Urinary bladder (tissue), 4 donors: Measurements from ENCODE around the gene FCER2. TPM values are rescaled to one million over a fixed set of nuclear protein-coding genes. Genes with fewer than 3 reads are reported as not detected.
"Not testable (repeated sequence)": the region's sequence is repeated elsewhere in the genome, so short reads cannot be mapped to it uniquely, and the experiment has no call there.

Experiments
- DNase-seq: peaks from one replicate; pipeline ENCODE4 v3.0.0-alpha.2; 2015; ENCODE audit errors: extremely low spot score
- H3K27ac ChIP-seq: one replicate; pipeline ENCODE4 v1.5.1; 2013; ENCODE audit warnings: low read depth, mild to moderate bottlenecking, moderate library complexity
- H3K36me3 ChIP-seq: one replicate; pipeline ENCODE4 v1.6.1; 2013; ENCODE audit warnings: mild to moderate bottlenecking, moderate library complexity; ENCODE audit not compliant: insufficient read depth
- H3K4me1 ChIP-seq: one replicate; pipeline ENCODE4 v1.6.1; 2013; ENCODE audit warnings: mild to moderate bottlenecking, moderate library complexity; ENCODE audit not compliant: insufficient read depth
- H3K4me3 ChIP-seq: one replicate; pipeline ENCODE4 v1.5.1; 2013; ENCODE audit warnings: low read depth, low read length
- WGBS: extraction: QIAGEN DNeasy Blood & Tissue Kit; methylation state at CpG from one replicate; pipeline ENCODE4 v1.1.7; 2013; 5-methylcytosine and 5-hydroxymethylcytosine counted together
- polyA plus RNA-seq: library from polyadenylated mRNA; stranded (reverse); fragments of 200-250 nt; gene quantifications from one replicate; pipeline ENCODE4 v1.2.3, GENCODE V29; 2013
- total RNA-seq: library from RNA; depleted of rRNA; stranded (reverse); fragments of >200 nt; gene quantifications from one replicate; pipeline ENCODE4 v1.2.3, GENCODE V29; 2014
- donor health status: healthy with polysubstance abuse.
- donor health status: healthy.

Gene FCER2
- total and polyA plus RNA-seq, 2 donors, result 0.21 to 0.90 TPM

DNA sequence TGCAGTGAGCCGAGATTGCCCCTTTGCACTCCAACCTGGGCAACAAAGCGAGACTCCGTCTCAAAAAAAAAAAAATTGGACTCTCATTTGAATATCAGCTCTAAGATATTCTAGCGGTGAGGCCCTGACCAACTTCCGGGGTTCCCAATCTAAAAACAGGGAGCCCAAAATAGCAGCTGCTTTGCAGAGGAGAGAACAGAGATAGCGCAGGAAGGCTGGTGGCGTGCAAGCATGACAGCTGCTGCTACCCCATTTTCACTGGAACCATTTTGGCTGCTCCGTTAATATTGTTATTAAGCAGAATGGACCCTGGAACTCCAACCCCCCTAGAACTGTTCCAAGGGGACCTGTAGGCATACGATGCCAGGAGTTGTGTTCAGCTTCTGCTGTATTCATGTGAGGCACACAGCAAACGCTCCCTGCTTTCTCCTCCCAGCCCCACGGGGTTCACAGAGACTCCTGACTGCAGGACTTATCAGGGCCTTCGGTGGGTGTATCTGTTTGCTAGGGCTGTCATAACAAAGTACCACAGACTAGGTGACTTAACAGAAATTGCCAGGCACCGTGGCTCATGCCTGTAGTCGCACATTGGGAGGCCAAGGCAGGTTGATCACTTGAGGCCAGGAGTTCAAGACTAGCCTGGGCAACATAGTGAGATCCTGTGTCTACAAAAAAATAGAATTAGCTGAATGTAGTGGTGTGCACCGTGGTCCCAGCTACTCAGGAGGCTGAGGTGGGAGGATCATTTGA, 53.5 kb downstream of the FCER2 start:
- DNase-seq, result no peak
- H3K4me3 ChIP-seq, result no peak overlapping the region
- 85% methylated on average over 15 of the region's 15 CpGs for WGBS
- no peaks in the 10 kb centered on the region for H3K36me3 ChIP-seq
- H3K27ac ChIP-seq, result no peak overlapping the region
- H3K4me1 ChIP-seq, result no peaks in the 10 kb centered on the region

DNA sequence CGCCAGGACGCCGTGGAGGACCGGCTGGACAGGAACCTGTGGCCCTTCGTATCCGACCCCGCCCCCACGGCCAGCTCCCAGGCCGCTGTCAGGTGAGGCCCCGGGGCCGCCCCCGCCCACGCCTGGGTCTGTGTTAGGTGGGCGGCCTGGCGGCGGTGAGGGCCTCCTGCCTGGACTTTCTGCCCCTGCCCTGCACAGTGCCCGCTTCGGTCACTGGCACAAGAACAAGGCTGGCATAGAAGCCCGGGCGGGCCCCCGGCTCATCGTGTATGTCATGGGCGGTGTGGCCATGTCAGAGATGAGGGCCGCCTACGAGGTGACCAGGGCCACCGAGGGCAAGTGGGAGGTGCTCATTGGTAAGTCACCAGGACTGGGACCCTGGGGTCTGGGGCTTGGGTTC, 54.8 kb downstream of the FCER2 start:
- WGBS, result 91% methylated on average over 26 of the region's 26 CpGs
- DNase-seq, result no peak
- Histone ChIP-seq H3K4me1 (no peaks in the 10 kb centered on the region), H3K27ac (no peak overlapping the region), H3K4me3 (no peak overlapping the region), H3K36me3 (no peaks in the 10 kb centered on the region)

DNA sequence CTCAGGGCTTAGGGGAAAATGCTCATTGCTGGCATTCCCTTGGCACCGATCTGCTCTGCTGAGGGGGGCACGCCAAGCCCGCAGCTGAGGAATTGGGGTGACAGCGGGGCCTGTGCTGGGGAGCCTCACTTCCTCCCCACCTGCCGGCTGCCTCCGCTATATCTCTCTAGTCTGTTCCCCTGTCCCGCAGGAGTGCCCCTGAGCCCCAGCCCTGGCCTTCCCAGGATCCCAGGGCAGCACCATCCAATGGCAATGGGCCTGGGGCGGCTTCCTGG, 55.6 kb downstream of the FCER2 start:
- H3K27ac ChIP-seq, result no peak overlapping the region
- H3K4me1 ChIP-seq, result no peaks in the 10 kb centered on the region
- 83% methylated on average over 8 of the region's 8 CpGs for WGBS
- H3K36me3 ChIP-seq, result no peaks in the 10 kb centered on the region
- no peak for DNase-seq
- H3K4me3 ChIP-seq, result no peak overlapping the region

GRCh38 chr19:7645656-7646425, 56.1 kb downstream of the FCER2 start:
- Histone ChIP-seq H3K4me1 (no peaks in the 10 kb centered on the region), H3K27ac (no peak overlapping the region), H3K36me3 (no peaks in the 10 kb centered on the region), H3K4me3 (no peak overlapping the region)
- WGBS, result 59% methylated on average over 20 of the region's 20 CpGs
- no peak for DNase-seq

DNA sequence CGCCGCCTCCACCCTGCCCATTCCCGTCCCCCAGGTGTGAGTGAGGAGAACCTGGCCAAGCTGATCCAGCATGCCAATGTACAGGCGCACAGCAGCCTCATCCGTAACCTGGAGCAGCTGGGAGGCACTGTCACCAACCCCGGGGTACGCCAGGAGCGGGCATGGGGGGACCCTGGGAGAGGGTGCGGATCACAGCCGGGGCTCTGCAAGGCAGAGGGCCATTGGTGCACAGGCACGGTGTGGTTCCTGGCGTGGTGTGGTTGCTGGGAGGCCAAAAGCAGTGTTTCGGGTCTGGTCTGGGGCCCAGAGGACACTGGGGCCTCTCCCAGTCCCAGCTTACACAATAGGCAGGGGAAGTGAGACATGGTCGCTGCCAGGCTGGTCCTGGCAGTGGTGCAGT, 56.8 kb downstream of the FCER2 start:
- Histone ChIP-seq H3K4me3 (no peak overlapping the region), H3K4me1 (no peaks in the 10 kb centered on the region)
- 89% methylated on average over 14 of the region's 14 CpGs for WGBS

GRCh38 chr19:7644550-7644877, 57.4 kb downstream of the FCER2 start:
- Histone ChIP-seq H3K27ac (no peak overlapping the region), H3K36me3 (no peaks in the 10 kb centered on the region), H3K4me3 (no peak overlapping the region), H3K4me1 (no peaks in the 10 kb centered on the region)
- no peak for DNase-seq
- 93% methylated on average over 20 of the region's 20 CpGs for WGBS

More for the DNA sequence above, 56.8 kb downstream of the FCER2 start:
- H3K27ac ChIP-seq, result no peak overlapping the region
- no peak for DNase-seq
- no peaks in the 10 kb centered on the region for H3K36me3 ChIP-seq

DNA sequence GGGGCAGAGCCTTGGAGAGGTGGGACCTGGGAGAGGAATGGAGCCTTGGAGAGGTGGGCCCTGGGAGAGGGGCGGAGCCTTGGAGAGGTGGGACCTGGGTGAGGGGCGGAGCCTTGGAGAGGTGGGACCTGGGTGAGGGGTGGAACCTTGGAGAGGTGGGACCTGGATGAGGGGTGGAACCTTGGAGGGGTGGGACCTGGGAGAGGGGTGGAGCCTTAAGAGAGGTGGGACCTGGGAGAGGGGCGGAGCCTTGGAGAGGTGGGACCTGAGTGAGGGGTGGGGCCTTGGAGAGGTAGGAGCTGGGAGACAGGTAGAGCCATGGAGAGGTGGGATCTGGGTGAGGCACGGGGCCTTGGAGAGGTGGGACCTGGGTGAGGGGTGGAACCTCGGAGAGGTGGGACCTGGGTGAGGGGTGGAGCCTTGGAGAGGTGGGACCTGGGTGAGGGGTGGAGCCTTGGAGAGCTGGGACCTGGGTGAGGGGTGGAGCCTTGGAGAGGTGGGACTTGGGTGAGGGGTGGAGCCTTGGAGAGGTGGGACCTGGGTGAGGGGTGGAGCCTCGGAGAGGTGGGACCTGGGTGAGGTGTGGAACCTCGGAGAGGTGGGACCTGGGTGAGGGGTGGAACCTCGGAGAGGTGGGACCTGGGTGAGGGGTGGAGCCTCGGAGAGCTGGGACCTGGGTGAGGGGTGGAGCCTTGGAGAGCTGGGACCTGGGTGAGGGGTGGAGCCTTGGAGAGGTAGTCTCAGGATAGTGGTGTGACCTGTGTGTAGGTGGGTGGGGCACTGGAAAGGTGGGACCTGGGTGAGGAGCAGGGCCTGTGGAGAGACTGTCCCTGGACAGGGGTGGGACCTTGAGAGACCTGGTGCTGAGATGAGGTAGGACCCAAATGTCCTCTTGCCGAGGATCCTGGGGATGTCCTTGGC, 58.0 kb downstream of the FCER2 start:
- not testable (repeated sequence) for DNase-seq, H3K4me3 ChIP-seq, H3K27ac ChIP-seq, H3K4me1 ChIP-seq, H3K36me3 ChIP-seq
- 76% methylated on average over 10 of the region's 10 CpGs for WGBS

DNA sequence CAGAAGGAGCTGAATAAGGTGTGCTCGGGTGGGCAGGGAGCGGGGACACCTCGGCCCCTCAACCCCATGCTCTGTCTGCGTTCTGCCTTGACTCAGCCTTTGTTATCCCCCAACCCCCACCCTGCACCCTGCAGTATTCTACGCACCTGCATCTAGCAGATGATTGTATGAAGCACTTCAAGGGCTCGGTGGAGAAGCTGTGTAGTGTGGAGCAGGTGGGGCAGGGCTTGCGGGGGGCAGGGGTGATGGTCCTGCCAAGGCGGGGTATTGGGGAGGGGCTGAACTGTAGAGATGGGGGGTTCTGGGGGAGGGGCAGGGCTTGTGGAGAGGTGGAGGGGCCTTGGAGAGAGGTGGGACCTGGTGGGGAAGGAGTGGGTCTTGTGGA, 58.9 kb downstream of the FCER2 start:
- Histone ChIP-seq H3K27ac (no peak overlapping the region), H3K4me3 (no peak overlapping the region), H3K4me1 (no peaks in the 10 kb centered on the region), H3K36me3 (no peaks in the 10 kb centered on the region)
- no peak for DNase-seq
- 88% methylated on average over 8 of the region's 8 CpGs for WGBS

DNA sequence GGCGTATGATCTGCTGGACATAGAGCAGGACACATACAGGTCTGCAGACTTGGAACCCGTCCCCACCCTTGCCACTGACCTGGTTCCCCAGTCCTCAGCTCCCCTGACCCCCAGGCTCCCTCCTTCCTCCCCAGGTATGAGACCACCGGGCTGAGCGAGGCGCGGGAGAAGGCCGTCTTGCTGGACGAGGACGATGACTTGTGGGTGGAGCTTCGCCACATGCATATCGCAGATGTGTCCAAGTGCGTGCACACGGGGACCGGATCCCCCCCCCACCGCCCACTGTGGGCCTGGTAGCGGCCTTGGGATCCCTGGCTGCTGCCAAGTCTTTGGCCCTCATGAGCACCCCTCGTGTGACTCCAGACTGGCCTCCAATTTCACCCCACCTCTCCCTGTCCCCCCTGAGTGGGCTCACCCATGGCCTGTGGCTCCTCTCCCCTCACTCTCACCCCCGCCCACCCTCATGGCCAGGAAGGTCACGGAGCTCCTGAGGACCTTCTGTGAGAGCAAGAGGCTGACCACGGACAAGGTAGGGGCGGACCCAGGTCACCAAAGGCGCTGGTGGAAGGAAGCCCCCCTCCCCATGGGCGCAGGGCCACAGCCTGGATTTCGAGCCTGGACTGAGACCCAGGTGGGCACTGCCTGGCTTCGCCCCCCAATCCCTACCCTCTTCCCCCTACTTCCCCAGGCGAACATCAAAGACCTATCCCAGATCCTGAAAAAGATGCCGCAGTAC, 59.5 kb downstream of the FCER2 start:
- Histone ChIP-seq H3K4me1 (no peaks in the 10 kb centered on the region), H3K4me3 (no peak overlapping the region), H3K36me3 (no peaks in the 10 kb centered on the region), H3K27ac (no peak overlapping the region)
- 90% methylated on average over 27 of the region's 27 CpGs for WGBS
- no peak for DNase-seq

- H3K4me1 ChIP-seq, result no peaks in the 10 kb centered on the region
- WGBS, result 84% methylated on average over 43 of the region's 43 CpGs
- no peak overlapping the region for H3K27ac ChIP-seq
- H3K36me3 ChIP-seq, result no peaks in the 10 kb centered on the region
- H3K4me3 ChIP-seq, result no peak overlapping the region
- DNase-seq, result no peak
These were observed 60.3 kb downstream of the FCER2 start for GRCh38 chr19:7641290-7642276.

DNA sequence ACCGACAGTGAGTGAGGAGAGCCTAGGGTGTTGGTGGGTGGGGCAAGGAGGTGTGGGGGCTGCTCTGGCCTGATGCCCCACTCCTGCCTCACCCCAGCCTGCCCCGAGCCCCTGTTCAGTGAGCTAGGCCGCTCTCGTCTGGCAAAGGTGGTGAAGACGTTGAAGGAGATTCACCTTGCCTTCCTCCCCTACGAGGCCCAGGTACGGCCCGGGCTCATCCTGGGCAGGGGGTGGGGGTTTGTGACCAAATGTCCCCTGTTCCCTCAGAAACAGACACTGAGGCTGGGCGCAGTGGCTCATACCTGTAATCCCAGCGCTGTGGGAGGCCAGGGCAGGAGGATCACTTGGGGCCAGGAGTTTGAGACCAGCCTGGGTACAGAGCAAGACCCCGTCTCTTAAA, 61.1 kb downstream of the FCER2 start:
- WGBS, result 88% methylated on average over 11 of the region's 11 CpGs
- Histone ChIP-seq H3K4me3 (no peak overlapping the region), H3K4me1 (no peaks in the 10 kb centered on the region), H3K27ac (no peak overlapping the region), H3K36me3 (no peaks in the 10 kb centered on the region)
- no peak for DNase-seq

DNA sequence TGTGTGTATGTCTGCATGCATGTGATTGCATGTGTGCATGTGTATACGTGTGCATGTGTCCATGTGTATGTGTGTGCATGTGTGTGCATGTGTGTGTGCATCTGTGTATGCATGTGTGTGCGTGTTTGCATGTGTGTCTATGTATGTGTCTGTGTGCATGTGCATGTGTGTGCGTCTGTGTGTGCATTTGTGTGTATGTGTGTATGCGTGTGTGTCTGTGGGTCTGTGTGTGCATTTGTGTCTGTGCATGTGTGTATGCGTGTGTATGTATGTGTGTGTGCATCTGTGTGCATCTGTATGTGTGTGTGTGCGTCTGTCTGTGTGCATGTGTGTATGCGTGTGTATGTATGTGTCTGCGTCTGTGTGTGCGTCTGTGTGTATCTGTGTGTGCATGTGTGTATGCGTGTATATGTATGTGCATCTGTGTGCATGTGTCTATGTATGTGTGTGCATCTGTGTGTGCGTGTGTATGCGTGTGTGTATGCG, 62.0 kb downstream of the FCER2 start:
- H3K4me3 ChIP-seq, result no peak overlapping the region
- DNase-seq, result no peak
- no peaks in the 10 kb centered on the region for H3K36me3 ChIP-seq
- H3K4me1 ChIP-seq, result no peaks in the 10 kb centered on the region
- no peak overlapping the region for H3K27ac ChIP-seq
- 96% methylated on average over 13 of the region's 13 CpGs for WGBS
